GM19372 (cell line): Measurements from ENCODE around the gene KCNJ12.
"Not testable (repeated sequence)": the region's sequence is repeated elsewhere in the genome, so short reads cannot be mapped to it uniquely, and the experiment has no call there.

ENCODE experiments used
- ATAC-seq: cut with Tn5 transposase; IDR thresholded peaks from one replicate; pipeline ENCODE4 v1.9.1; 2021; ENCODE audit warnings: mild to moderate bottlenecking, low read depth, moderate library complexity; ENCODE audit not compliant: unreplicated experiment

The KCNJ12 gene

DNA sequence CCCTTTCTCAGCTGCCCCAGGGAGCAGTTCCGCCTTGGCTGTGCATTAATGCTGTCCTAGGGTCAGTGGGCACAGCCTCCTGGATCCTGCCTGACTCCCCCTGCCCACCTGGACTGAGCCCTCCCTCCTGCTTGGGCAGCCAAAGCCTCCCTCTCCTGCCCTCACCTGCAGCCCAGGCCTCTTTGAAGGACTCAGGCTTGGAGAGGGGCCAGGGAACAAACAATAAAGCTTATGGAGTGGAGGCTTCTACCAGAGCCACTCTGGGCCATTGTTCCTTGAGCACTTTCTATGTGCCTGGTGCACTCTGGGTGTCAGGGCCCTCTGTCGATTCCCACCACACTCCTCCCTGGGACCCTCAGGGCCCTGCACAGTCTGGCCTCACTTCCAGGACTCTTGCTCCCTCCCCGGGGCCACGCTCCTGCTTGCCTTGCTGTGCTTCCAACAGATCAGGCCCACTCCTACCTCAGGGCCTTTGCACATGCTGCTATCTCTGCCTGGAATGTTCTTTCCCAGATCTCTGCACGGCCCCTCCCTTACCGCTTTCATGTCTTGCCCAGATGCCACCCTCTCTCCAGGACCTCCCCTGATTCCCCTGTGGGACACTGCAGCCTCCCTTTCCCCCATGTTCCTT lies 5.0 kb downstream of the KCNJ12 start:
- ATAC-seq: no peak

DNA sequence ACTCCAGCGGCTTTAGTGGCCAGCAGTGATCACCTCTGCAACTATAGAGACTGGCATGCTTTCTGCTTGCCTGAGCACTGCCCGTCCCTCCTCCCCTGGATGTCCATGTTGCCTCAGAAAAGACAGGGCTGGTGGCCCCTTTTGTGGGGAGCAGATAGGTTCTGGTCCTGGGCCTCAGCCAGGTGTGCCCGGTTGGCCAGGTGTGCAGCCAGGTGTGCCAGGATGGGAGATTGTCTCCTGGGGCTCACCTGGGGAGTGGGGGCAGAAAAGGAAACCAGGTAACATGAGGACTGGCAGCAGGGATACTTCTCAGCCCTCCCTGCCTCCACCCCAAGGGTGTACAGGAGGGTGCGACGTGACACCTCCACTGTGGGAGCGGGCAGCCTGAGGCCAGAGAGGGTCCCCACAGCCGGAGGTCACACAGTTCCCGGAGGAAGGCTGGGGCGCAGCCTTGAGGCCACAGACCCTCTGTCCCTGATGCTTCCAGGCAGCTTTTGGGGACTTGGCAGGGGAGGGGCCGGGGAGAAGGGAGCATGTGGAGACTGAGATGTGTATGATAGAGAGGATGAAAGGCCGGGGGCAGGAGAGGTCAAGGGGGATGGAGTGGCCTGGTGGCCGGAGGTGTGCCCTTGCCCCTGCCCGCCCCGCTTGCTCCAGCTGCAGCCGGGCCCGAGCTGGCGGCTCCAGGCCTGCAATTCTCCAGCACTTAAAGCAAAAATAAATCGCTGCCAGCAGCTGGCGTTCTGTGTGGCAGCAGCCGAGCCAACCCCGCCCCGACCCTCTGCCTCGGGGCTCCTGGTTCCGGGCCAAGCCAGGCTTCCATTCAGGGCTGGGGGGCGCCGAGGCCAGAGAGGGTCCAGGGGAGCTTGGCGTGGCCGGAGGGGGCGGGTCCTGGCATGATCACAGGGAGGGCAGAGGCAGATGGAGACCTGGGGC lies 6.7 kb downstream of the KCNJ12 start:
- no peak for ATAC-seq

DNA sequence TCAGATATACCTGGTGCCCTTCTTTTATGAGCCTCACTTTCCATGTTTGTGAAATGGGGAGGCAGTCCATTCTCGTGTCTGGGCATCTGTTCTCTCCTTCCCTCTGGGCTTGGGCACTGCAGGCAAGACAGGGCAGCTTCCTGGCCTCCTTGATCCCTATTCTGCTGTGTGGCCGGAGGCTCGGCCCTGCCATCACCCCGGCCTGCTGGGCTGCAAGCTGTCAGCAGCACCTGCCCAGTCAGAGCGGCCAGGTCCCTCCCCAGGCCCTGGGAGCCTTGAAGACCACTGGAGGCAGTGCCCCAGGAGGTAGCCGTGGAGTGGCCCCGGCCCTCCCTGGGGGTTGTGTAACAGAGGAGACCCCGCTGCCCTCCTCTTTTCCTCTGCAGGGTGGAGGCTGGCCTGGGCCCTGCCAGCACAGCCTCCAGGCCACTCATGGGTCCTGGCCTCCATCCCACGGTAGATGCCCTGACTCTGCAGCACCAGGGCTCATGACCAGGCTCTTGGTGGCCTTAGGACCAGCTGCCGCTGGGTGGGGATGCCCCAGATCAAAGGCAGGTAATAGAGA lies 9.2 kb downstream of the KCNJ12 start:
- no peak for ATAC-seq

DNA sequence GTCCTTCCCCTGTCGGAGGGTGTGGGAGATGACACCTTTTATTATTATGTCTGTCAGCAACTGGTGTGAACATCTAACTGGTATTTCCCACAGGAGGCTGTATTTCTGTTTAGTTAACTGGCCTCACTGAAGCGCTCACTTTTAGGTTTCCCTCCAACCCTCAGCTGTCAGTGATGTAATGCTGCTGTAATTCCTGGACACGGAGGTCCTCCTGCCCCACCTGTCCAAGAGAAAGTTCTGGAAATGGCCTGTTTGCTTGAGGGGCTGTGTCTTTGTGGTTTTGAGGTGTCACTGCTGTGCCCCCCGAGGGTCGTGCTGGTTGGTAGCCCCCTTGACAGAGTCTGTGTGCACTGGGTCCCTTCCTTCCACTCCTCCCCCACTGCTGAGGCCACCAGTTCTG lies 11.5 kb downstream of the KCNJ12 start:
- ATAC-seq: no peak

DNA sequence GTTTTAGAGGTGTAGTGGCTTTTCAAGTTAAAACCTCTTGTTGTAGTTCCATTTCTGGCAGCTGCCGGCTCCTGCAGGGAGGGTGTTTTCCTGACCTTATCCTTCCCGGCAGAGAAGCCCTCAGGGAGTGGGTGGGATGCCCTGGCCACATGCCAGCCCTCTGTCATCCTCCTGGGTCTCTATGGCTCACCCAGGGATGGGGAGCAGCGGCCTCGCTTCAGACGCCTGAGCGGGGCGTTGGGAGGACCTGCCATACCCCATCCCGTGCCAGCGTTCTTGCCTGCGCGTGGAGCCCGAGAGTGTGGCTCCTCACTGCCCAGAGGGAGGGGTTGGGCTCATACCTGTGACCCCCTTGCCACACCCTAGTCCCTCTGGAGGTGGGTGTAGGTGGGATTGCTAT lies 11.9 kb downstream of the KCNJ12 start:
- ATAC-seq: no peak

DNA sequence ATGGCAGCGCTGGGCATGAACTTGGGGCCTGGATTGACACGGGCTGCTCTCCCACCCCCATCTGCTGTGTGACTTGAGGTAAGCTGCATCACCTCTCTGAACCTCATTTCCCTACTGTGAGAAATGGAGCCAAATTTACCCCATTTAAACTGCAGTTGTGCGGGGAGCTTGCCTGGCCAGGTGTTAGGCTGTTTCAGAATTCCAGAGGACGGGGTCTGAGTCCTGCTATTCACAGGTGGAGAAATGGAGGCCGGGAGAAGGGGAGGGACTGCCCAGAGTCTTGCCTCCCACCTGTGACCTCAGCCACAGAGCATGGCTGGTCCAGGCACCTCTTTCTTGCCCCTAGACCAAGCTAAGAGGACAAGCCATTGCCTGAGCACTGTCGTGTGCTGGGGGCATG lies 12.8 kb downstream of the KCNJ12 start:
- no peak for ATAC-seq

DNA sequence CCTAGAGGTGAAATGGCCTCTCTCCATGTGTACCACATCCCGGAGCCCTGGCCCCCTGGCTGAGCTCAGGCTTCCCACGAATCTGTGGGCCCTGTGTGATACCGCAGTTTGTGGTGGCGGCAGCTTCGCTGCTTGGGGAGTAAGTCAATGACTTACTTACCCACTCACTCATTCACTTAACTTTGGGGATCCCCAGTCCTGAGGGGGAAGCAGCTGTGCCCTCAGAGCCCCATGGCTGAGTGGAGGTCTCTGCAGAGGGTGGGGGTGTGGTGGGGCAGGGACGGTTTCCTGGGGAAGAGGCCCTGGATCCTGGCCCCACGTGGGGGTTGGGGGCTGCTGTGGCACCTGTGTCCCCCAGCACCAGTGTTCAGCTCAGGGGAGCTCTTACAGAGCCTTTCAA lies 13.2 kb downstream of the KCNJ12 start:
- ATAC-seq: no peak

DNA sequence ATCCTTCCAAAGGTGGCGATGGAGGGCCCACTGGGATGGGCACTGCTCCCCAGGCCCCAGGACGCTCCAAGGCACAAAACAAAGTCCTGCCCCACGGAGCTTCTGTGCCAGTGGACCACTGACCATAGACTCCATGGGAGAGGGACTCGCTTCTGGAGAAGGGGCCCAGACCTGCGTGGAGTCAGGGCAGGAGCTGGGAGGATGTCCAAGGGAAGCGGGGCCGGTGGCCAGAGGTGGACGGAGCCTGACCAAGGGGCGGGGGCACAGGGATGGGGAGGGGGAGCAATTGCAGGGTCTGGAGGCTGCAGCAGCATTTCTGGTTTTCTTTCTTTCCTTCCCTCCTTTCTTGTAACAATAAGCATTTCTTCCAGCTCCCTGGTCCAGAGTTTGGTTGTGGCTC lies 14.1 kb downstream of the KCNJ12 start:
- ATAC-seq: no peak

DNA sequence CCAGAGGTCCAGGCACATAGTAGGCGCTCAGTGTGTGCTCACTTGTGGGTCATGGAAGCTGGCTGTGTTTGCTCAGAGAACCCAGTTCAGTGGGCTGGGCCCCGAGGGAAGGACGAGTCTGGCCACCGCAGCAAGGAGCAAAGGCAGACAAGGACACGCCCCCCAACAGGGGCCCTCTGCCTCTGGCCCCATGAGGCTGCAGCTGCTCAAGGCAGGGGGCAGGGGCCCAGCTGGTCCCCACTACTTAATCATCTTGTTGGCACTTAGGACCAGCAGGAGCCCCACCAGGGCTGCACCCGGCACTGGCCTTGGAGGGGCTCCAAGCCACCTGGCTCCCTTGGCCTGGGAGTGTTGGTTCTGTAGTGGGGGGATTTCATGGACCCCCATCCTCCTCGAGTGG lies 16.1 kb downstream of the KCNJ12 start:
- ATAC-seq: no peak

DNA sequence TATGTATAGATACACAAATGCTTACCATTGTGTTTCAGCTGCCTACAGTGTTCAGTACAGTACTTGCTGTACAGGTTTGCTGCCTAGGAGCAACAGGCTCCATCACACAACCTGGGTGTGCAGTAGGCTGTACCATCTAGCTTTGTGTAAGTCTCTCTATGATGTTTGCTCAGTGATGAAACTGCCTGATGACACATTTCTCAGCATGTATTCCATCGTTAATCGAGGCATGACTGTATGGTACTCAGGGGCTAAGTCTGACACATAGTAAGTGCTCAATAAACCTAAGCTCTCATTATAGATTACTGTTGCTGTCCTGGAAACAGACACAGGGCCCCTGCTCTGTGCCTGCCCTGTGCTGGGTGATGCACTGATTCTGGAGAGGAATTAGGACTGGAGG lies 18.1 kb downstream of the KCNJ12 start:
- ATAC-seq: no peak

DNA sequence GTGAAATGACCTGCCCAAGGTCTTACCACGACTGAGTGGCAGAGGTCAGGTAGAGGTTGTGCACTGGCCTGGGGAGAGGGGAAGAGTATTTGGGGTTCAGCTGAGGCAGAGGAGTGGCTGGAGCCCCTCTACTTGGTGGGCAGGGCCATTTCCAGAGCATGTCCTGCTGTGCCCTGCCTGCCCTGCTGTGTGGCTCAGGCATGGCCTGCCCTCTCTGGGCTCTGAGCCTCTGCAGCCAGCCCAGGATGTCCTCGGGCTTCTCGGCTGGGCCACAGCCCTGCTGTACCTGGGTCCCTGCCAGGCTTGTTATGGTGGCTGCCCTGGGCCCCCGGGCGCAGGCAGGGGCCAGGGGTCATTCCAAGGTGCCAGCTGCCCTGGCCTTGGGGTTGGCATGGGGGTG lies 19.6 kb downstream of the KCNJ12 start:
- no peak for ATAC-seq

DNA sequence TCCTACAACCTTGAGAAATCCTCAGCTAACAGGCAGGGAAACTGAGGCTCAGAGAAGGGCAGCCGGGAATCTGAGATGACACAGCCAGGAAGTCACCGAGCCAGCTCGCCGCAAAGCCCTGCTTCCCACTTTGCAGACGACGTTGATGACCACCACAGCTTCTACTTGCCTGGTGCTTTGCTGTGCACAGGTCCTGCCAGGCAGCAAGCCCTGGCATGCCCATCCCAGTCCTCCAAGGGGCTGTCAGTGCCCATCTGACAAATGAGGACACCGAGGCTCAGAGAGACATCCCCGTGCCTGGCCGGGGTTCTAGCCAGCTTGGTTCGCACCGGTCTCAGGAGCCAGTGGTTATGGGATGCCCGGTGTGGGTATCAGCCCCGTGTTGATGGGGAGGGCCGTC lies 20.1 kb downstream of the KCNJ12 start:
- ATAC-seq: no peak

DNA sequence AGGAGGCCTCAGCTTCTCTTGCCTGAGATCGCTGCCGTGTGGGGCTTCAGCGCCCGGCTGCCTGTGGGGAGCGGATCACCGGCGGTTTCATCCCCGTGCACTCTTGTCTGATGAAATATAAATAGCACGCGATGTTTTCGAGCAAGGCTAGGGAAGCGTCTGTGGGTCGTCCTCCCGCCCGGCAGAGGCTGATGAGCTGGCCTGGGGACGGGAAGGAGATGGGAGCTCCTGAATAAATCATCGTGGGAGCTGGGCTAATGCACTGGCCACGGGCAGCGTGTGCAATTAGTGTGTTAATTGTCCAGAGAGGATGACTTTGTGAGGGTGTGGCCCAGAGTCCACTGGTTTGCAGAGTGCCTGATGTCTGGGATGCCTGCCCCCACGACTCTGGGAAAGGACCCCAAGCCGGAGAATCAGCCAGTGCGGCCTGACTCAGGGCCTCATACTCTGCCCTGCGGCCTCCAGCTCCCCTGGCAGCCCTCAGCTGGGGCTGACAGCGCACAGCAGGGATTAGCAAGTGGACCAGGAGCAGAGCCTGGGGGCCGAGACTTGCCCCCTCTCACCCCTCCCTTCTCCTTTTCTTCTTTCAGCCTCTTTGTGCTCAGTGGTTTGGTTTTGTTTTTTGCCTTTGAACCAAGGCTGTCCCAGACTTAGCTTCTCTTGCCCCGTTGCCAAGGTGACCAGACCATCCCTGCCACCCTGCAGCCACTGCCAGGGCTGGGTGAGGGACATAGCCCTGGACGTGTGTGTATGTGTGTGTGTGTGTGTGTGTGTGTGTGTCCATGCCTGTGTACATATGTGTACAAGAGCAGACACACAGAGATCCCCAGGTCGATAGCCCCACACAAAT lies 21.4 kb downstream of the KCNJ12 start:
- ATAC-seq: no peak

DNA sequence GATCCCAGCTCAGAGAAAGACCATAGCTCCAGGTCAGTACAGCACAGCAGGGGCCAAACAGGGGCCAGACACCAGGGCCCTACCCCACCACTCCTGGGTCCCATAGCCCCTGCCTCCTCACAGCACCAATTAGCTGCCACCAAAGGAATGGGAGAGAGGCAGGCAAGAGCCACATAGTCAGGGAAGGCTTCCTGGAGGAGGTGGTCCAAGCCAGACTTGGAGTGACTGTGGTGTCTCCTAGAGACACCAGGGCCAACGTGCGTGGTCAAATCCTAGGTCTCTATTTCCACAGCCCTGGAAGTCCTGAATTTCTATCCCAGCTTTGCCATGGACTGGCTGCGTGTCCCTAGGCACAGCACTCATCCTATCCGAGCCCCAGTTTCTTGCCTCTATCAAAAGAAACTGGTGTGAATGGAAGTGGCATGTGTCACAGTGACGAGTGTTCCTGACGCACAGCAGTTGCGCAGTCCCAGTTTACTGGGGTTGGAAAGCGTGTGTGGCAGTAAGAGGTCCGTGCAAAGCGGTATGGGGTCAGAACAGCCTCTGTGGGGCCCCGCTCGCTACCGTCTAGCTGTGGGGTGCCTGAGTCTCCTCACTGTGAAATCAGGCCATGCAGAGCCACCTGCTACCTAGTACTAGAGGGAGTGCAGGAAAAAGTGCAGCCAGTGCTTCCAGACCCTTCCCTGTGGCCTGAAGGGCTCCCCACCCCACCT lies 23.5 kb downstream of the KCNJ12 start:
- no peak for ATAC-seq

DNA sequence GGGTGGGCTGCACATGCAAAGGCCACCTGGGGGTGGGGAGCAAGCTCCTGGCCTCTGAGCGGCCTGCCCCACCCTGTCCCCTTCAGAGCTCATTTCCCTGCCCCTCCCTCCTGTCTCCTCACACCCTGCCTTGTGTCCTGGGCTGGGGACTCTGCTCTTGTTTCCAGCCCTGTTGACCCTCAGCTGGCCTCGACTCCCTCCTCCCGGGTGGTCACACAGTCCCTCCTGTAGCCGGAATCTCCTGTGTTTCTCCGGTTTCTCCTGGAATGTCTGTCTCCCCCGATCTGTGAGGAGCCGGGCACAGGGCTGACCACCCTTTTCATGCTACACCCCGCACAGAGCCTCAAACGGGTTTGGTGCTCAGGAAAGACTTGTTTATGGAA lies 24.0 kb downstream of the KCNJ12 start:
- ATAC-seq: not testable (repeated sequence)

DNA sequence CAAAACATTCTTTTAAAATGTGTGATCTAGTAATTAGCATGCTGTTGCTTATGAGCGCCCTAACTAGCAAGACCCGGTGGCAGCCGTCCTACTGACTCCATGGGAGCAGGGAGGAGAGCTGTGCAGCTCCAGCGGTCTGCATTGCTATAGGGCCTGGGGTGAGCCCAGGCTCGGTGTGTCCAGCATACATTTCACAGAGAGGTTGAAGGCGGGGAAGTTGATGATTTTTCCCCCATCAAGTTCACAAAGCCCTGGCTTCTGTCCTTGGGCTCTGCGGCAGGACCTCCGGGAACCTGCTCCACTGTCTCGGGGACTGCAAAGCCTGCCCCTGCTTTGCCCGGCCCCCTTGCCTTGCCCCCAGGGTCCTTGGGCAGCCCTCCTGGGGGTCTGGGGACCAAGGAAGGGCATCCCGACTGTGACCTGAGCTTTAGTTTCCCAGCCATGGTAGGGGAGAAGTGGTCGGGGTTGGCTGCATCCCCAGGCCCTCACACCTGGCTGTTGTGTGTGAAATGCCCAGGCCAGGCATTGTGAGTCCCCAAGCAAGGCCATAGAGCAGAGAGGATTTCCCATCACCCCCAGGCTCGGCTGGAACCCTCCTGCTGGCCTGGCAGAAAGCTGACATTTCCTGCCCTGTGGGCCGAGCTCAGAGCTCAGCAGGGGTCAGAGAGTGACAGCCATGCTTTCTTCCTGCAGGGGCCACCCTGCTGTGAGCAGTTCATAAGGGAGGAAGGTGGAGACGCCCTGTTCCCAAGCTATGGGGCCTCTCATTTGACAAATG lies 24.8 kb downstream of the KCNJ12 start:
- no peak for ATAC-seq

DNA sequence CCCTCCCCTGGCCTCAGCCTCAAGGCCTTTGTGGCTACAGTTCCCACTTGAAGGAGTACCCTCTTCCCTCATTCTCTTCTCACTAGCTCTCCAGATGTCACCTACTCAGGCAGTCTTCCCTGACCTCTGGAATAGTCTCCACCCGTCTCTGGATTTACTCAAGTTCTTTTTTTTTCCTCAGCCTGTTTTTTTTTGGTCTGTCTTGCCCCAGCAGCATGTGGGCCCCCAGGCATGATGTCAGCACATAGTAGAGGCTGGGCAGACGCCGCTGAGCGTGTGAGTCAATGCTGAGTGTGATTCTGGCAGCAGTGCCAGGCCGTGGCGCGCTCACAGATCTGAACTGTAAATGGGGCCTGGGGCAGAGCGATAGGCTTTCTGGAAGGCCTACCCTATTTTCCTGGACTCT lies 26.0 kb downstream of the KCNJ12 start:
- ATAC-seq: not testable (repeated sequence)

DNA sequence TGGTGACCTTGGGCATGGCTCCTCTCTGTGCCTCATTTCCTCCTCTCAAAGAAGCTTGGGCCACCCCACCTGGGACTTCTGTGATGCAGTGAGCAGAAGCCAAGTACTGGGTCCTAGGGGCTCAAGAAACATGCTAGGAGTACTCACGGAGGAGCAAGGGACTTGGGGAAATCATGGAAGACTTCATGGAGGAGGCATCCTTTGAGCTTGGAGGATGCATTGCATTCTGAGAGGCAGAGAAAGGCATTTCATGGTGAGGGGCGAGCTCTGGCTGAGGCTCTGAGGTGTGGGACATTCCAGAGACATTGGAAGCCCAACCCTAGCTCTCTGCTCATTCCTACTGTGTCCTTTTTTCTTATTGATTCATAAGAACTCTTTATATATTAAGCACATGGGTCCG lies 26.8 kb downstream of the KCNJ12 start:
- not testable (repeated sequence) for ATAC-seq

DNA sequence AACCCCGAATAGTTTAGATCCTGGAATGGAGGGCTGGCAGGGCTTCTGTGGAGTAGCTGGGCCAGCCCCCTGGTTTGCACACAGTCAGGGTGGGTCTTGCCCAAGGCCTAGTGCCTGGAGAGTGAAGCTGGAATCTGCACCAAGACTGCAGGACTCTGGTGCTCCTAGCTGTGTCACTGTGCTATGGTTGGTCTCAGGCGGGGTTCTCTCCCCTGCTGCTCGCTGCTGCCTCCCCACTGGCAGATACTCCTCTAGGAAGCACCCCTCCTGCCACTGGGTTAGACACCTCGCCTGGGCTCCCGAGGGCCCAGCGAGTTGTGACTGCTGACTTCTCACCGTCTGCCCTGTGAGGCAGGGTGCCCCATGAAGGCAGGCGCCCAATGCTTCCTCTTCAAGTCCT lies 27.9 kb downstream of the KCNJ12 start:
- ATAC-seq: not testable (repeated sequence)
